CD4-positive, alpha-beta T cell treated with Interleukin-6 at 100 ng/mL for 8 hours (primary cell): ENCODE data around the gene SLC5A2.
"Not testable (repeated sequence)": the region's sequence is repeated elsewhere in the genome, so short reads cannot be mapped to it uniquely, and the experiment has no call there.

Experiments used
- DNase-seq: peaks from one replicate; pipeline ENCODE4 v3.0.0-alpha.2; 2020; ENCODE audit warnings: mixed read lengths, low spot score

SLC5A2 gene

DNA sequence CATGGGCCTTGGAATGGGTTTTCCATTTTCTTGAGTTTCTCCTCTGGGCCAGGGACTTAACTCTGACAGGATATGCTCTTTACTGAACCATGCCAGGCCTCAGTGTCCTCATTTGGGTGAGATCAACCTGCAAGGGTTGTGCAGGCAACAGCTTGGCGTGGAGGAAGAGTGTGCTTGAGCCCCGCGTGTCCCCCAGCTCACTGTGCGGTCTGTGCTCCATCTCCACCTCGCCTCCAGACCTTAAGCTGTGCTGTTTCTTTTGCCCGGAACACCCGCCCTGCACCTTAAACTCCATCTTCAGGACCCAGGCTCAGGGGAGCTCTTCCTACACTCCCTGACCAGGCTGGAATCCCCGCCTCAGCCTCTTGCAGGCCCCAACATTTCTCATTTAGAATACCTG lies 15.6 kb downstream of the SLC5A2 start:
- DNase-seq, result no peak

DNA sequence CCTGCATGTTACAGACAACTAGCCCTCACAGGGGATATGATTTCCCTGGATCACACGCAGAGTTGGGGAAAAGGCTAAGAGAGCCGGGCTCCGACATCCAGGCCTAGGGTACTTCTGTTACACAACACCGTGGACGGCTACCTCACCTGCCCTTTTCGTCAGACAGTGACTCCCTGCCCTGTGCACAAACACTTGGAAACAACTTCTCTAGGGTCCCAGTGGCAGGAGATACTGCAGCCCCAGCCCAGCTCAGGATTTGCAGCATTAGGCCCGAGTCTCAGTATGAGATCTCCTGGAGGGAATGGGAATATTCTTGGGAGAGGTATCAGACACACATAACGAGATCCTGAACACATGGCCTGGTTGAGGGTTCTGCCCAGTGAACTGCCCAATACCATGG lies 17.0 kb downstream of the SLC5A2 start:
- no peak for DNase-seq

DNA sequence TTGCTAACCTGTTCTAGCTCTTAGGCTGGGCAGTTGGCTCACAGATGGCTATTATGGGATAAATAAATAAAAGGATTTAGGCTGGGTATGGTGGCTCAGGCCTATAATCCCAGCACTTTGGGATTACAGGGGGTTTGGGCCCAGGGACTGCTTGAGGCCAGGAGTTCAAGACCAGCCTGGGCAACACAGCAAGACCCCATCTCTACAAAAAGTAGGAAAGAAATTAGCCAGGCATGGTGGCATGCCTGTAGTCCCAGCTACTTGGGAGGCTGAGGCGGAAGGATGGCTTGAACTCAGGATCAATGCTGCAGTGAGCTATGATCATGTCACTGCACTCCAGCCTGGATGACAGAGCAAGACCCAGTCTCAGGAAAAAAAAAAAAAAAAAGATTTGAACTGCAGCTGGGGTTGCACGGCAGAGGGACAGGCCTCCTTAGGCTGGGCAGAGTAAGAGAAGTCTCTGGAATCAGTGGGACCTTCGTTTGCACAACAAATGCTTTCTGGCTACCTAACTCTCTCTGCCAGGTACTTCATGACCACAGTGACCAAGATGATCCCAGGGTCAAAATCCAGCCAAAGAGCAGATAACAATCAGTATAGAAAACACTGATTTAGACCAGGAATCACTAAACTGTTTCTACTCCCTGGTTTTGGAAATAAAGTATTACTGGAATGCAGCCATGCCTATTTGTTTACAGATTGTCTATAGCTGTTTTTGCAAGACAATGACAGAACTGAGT lies 18.5 kb downstream of the SLC5A2 start:
- no peak for DNase-seq

DNA sequence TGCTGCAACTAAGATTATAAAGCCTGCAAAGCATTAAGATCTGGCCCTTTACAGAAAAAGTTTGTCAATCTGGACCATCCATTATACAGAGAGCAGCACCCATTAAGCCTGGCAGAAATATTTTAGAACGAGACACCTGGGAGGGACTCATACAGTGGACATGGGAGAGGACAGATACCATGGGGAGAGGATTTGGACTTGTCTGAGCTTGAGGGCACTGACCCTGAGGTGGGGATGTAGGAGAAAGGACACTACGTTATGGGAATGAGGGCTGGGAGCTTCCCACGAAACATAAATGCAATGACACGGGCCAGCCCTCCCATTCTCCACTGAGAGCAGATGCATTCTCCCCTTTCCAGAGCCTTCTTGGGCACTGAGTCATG lies 19.0 kb downstream of the SLC5A2 start:
- DNase-seq, result no peak

DNA sequence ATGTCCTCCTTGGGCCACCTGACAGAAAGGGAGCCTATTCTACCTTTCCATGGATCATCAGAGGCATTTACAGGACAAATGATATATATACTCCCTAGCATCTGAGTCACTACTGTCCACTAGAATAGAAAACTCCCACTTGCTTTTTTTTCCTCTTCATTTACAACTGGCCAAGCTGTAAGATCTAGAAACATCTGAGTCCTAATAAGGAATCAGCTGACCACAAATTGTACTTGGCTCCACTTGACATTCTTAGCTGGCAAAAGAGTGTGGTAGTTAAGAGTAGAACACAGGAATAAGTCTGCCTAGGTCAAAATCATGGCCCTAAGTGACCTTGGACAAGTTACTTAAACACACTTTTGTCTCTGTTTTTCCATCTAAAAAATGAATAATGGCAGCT lies 20.1 kb downstream of the SLC5A2 start:
- DNase-seq, result no peak

DNA sequence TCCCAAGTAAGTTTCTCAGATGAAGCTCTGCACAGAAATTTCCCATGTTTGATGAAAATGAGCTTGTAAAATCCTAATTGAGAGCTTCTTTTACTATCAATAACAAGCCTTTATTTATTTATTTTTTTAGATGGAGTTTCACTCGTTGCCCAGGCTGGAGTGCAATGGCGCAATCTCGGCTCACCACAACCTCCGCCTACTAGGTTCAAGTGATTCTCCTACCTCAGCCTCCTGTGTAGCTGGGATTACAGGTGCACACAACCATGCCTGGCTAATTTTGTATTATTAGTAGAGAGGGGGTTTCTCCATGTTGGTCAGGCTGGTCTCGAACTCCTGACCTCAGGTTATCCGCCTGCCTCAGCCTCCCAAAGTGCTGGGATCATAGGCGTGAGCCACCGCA lies 20.6 kb downstream of the SLC5A2 start:
- not testable (repeated sequence) for DNase-seq

DNA sequence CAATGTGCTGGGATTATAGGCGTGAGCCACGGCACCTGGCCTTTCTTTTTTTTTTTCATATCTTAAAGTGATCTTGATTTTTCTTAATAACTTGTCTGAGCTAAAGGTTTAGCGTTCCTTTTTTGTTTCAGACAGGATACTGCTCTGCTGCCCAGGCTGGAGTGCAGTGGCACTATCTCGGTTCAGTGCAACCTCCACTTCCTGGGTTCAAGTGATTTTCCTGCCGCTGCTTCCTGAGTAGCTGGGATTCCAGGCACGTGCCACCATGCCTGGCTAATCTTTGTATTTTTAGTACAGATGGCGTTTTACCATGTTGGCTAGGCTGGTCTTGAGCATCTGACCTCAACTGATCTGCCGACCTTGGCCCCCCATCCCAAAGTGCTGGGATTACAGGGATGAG lies 21.2 kb downstream of the SLC5A2 start:
- DNase-seq, result no peak

DNA sequence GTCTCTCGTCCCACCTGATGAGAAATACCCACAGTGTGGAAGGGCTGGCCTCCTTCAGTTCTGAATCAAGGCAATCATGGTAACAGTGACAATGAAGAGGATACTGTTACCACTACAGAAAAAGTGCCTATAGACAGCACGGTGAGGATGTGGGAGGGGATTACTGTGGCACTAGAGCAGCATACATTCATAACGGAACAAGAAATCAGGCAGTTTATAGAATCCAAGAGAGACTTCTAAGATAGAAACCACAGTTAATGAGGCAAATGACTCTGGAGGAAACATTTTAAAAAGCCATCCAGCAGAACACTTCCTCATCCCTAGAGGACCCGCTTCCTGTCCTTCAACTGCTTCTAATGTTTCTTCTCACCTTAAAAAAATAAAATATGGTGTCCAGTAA lies 22.6 kb downstream of the SLC5A2 start:
- DNase-seq, result no peak

DNA sequence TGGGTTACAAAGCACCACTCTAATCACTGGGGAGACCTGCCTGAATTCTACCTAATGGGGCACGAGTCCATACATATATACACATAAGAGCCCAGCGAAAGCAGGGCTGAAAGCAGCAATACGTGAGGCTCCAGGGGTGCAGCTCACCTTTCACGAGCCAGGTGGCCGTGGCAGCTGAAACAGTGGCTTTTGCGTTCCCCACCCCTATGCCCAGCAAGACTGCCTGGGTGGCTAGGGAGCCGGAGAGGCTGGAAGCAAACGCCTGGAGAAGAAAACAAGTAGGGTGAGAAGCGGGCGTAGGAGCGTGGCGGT lies 24.6 kb downstream of the SLC5A2 start:
- DNase-seq, result no peak

DNA sequence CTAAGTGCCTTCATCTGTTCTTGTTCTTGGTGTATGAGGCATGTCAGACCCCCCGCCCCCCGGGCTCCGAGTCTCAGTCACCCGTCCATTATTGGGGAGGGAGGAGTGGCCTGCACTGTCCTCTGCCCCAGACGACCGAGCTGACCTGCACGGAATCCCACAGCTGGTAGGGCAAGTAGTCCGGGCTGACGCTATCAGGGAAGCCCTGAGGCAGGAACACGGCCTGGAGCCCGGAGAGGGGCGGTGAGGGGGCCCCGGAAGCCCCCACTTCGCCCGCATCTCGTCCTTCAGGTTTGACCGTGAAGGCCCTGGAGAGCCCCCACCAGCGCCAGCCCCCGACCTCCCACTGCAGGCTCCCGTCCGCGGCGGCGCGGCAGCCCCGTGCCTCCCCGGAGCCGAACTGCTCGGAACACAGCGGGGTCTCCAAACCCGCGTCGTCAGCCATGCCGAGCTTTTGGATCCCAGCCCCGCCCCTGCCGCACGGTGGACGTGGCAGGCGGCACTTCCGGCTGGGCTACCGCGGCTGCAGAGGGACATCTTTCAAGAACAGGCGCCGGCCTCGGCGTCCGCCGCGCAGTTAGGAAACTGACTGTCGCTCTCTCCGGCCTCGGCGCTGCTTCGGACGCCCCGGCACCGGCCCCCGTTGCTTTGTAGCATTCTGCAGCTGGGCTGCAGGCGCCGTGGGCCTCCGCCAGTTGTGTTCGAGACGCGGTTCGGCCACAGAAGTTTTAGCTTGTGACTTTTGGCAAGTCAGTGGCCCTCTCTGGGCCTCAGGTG lies 25.2 kb downstream of the SLC5A2 start, which contains the start of gene RUSF1:
RUSF1 (minus strand) TSS at position 463 of the 777 bp plus-strand sequence; CDS start at position 445, 18 bp downstream.
- DNase-seq, result peak; percentile 81

DNA sequence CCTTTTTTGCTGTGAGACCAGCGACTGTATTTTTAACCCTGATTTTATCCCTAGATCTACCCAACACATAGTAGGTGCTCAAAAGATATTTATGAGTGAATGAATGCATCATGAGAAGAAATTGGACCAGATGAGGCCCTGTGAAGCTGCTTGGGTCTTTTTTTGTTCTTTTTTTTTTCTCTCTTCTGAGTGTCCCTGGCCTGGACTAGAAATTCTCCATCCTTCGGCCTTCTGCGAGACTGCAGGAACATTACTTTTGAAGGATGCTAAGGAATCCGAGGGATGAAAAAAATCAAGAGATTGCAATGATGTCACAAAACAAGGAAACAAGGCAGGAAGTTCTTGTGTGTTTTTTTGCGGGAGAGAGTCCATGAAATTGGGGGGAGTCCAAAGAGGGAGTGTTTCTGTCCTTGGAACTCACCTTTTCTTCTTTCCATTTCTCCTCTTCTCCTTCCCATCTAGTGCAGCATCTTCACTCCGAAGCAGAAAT lies 25.8 kb downstream of the SLC5A2 start:
- DNase-seq, result no peak

DNA sequence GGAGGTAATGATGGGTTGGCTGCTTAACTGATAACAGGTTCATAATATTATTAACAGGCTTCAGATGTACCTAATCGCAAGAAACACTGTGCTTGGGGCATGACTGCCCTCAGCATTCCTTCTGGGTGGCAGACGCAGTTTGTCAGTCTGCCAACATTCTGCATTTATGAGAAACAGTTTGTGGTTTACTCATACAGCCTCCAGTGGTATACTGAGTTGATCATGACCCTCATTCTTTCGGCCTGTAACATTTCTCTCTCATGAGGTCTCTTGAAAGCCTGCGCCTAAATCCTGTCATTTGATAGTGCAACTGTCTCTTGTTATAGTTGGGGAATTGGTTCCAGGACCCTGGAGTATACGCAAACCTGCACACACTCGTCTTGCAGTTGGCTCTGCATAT lies 30.2 kb downstream of the SLC5A2 start:
- no peak for DNase-seq

DNA sequence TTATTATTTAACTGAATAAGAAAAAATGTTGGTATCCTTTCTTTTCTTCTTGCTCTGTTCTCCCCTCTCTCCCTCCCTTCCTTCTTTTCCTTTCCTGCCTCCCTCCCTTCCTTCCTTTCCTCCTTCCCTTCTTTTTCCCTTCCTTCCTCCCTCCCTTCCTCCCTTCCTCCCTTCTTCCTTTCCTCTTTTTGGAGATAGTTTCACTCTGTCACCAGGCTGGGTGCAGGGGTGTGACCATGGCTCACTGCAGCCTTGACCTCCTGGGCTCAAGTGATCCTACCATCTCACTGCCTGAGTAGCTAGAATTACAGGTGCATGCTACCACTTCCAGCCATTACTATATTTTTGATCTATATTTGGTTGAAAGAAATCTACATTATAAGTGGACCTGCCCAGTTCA lies 31.0 kb downstream of the SLC5A2 start:
- no peak for DNase-seq

DNA sequence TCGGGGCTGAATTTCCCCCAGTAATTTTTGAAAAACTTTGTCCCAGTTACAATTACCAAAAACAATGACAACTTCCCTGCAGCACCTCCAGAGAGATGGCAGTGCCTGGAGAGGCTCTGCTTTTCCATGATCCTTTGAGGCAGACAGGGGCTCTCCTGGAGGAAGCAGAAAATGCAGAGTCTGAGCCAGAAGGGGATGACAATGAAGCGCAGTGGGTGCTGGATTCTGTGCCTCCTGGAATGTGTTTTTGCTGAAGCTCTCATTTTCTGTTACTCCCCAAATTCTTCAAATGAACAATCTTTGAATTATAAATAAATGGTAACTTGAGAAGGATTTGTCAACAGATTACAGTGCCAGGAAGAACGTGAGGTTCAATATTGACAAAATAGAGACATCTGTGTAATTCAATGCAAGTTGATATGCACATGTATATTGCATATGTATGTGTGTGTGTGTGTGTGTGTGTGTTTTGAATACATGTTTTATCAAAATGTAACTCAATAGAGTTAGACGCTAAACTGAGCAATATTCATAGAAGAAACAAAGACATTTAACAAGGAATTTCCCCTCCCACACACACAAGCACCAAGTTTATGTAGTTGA lies 35.0 kb downstream of the SLC5A2 start:
- no peak for DNase-seq

DNA sequence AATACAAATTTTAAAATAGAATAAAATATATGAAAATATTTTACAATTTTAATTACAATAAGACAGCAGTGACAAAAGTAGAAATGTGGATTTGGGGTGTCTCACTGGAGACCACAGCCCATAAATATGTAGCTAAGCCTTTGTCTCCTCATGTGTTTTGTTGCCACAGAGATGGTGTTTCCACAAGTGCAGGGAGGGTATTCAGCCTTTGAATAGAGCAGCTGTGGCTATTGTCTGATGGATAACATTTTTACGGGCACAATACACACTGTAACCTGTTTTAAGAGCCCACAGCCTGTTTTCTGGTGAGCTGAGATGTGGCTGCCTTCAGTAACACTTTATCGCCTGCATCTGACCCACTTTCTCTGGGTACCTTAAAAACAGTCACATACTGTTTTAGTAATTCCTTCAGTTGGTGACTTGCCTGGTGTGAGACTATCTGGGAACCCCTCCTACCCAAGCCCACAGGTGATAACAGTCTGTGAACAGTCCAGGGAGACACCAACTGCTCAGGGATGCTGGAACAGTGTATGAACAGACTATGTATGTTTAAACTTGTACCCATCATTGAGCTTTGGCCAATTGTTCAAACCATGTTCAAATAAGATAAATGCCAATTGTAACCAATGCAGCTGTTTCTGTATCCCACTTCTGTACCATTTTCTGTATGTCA lies 37.0 kb downstream of the SLC5A2 start:
- DNase-seq, result no peak

DNA sequence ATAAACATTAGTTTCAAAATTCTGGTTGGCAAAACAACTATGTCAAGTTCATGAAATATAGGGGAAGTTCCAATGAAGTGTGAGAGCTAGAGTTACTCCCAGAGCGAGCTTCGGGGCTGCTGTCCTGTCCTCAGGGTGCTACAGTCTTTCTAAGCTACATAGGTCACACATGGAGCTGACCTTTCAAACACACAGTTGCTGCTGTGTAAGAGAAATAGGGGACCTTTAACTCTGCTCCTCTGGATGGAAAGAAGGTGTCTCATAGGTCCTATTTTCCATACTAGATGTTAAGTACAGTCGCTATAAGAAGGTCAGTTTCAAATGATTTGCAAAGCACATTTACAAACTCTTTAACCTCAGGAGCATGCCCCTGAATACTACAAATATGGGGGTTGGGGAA lies 38.4 kb downstream of the SLC5A2 start:
- DNase-seq, result no peak

DNA sequence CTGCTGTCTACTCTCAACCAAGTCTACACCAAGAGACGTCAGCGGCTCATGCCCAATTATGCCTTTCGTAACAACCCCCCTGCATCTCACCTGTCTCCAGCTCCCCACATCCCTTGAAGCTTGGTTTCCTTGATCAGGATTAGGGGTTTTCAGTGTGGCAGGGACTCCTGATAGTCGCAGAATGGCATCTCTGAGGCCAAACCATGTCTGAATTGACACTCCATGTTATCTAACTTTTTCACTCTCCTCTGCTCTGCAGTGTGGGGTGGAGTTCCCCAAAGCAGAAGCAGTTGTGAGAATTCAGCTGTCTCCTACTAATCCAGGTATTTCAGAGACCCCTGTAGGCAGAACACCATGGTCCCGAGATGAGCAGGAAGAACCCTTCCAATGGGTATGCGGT lies 39.1 kb downstream of the SLC5A2 start:
- DNase-seq, result no peak

DNA sequence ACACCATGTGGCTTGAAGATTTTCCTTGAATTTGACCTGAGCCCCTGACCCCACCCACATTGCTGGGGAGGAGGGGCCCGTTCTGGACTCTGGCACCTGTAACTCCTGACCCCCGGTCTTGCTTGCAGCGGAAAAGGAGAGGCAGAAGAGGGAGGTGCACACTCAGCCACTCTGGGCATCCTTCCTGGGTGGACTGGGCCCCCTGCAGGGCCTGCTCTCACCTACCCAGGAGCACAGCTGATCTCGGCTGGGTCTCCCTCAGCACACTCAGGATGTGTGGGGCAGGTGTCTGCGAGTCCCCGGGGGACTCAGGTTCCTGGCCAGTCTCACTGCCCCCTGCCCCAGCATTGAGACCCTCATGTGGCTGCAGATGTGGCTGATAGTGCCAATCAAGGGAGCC lies 40.8 kb downstream of the SLC5A2 start:
- not testable (repeated sequence) for DNase-seq

DNA sequence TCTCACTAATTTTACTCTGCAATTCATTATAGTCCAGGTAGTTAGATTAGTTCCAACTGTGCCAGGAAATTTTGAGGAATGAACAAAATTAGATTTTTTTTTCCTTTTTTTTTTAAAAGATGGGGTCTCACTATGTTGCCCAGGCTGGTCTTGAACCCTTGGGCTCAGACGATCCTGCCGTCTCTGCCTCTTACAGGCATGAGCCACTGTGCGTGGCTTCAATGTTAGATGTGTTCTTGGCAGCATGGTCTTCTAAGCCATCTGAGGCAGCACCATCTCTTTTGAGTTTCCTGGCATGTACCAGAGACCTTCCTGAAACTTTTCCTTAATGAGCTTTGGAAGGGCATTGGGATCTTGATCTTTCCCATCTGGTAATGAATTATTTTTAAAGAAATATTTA lies 42.2 kb downstream of the SLC5A2 start:
- no peak for DNase-seq

DNA sequence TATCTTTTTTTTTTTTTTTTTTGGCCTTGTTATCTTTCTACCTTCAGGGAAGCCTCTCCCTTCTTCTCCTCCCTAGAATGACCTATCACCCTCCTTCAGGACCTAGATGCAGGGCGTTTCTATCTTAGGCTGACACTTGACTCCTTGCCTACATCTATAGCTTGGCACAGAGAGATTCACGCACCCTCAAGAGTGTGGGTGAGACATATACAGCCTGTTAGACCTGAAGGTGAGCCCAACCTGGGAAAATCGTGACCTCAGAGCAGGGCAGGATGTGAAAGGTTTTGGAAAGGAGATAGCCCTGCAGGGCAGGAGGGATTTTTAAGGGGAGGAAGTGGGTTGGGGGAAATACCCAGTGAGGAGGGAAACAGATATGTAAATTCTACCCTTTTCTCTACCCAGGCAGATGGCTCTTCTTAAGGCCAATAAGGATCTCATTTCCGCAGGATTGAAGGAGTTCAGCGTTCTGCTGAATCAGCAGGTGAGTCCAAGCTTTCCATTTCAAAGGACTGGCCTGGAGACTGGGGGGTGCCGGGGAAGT lies 44.9 kb downstream of the SLC5A2 start, which contains the start of gene AHSP:
AHSP (plus strand) TSS at position 167 of the 541 bp plus-strand sequence; CDS start at position 407, 240 bp downstream.
- no peak for DNase-seq

DNA sequence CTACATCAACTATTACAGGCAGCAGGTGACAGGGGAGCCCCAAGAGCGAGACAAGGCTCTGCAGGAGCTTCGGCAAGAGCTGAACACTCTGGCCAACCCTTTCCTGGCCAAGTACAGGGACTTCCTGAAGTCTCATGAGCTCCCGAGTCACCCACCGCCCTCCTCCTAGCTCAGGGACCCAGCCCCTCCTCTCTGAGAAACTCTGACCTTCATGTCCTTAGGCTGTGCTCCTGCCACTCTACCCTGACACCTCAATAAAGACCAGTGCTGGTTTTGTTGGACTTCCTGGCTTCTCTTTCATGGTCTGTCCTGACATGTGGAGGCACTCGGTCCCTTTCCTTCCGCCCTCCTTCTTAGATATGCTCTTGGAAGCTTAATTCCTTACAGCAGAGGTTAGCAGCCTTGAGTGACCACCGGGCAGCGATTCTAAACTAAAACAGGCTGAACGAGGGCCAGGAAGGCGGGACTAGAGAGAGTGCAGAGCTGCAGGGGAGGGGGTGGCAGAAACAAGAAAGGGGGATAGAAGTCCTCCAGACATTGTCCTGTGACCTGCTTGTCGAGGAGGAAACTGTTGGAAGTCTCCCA lies 45.7 kb downstream of the SLC5A2 start:
- no peak for DNase-seq
